Nucleus accumbens (tissue), 56 donors: ENCODE measurements around the gene ULK4.

Source experiments
- DNase-seq, 56 donors: peaks; one replicate each; lab custom pipeline; 2025; lab: John Stamatoyannopoulos, UW

ULK4 gene

GRCh38 chr3:41521010-41521655 is 440.8 kb downstream of the ULK4 start:
- no peak for DNase-seq

GRCh38 chr3:41519746-41520145 is 442.2 kb downstream of the ULK4 start:
- no peak for DNase-seq

GRCh38 chr3:41518626-41519025 is 443.3 kb downstream of the ULK4 start:
- no peak for DNase-seq

GRCh38 chr3:41508063-41508696 is 453.7 kb downstream of the ULK4 start:
- no peak for DNase-seq

GRCh38 chr3:41507336-41508062 is 454.4 kb downstream of the ULK4 start:
- DNase-seq = no peak

GRCh38 chr3:41503998-41504623 is 457.8 kb downstream of the ULK4 start:
- no peak for DNase-seq

- no peak for DNase-seq
These were observed 459.4 kb downstream of the ULK4 start for GRCh38 chr3:41502481-41502880.

GRCh38 chr3:41502023-41502422 is 459.9 kb downstream of the ULK4 start:
- DNase-seq = no peak

GRCh38 chr3:41498847-41499246 is 463.1 kb downstream of the ULK4 start:
- DNase-seq = no peak

GRCh38 chr3:41490360-41490759 is 471.5 kb downstream of the ULK4 start:
- DNase-seq = no peak

- DNase-seq = peak in 1 of 56 donors; percentile 0
These were observed 472.7 kb downstream of the ULK4 start for GRCh38 chr3:41489231-41489630.

GRCh38 chr3:41488501-41488900 is 473.4 kb downstream of the ULK4 start:
- DNase-seq = no peak

GRCh38 chr3:41485484-41485883 is 476.4 kb downstream of the ULK4 start:
- no peak for DNase-seq

GRCh38 chr3:41482134-41482533 is 479.8 kb downstream of the ULK4 start:
- DNase-seq = no peak

- no peak for DNase-seq
These were observed 483.6 kb downstream of the ULK4 start for GRCh38 chr3:41478278-41478677.

GRCh38 chr3:41477399-41478014 is 484.4 kb downstream of the ULK4 start:
- DNase-seq = no peak

- no peak for DNase-seq
These were observed 492.8 kb downstream of the ULK4 start for GRCh38 chr3:41469083-41469482.

- DNase-seq = no peak
These were observed 494.4 kb downstream of the ULK4 start for GRCh38 chr3:41467481-41467880.

GRCh38 chr3:41464858-41465257 is 497.0 kb downstream of the ULK4 start:
- no peak for DNase-seq

- no peak for DNase-seq
These were observed 497.5 kb downstream of the ULK4 start for GRCh38 chr3:41464401-41464800.

- no peak for DNase-seq
These were observed 499.7 kb downstream of the ULK4 start for GRCh38 chr3:41462103-41462691.
